Spinal cord (tissue), 10 donors: Measurements from ENCODE around the gene PRR33. TPM values are rescaled to one million over a fixed set of nuclear protein-coding genes. Genes with fewer than 3 reads are reported as not detected.

ENCODE experiments used
- DNase-seq, 6 donors: peaks; one replicate each; pipeline versions ENCODE4 v3.0.0 to v3.0.0-alpha.2; 2013 to 2015; ENCODE audit warnings: low spot score in 6 of 6, low read depth in 4 of 6
- H3K27ac ChIP-seq: one replicate; pipeline ENCODE4 v1.5.1; 2013; ENCODE audit warnings: low read depth, low read length, control low read depth
- H3K27me3 ChIP-seq: one replicate; pipeline ENCODE4 v1.6.1; 2013; ENCODE audit warnings: low read length; ENCODE audit not compliant: control insufficient read depth, insufficient read depth
- H3K36me3 ChIP-seq: one replicate; pipeline ENCODE4 v1.6.1; 2013; ENCODE audit warnings: low read length; ENCODE audit not compliant: control insufficient read depth, insufficient read depth
- H3K4me1 ChIP-seq: one replicate; pipeline ENCODE4 v1.6.1; 2013; ENCODE audit warnings: low read length; ENCODE audit not compliant: control insufficient read depth, insufficient read depth
- H3K4me3 ChIP-seq: one replicate; pipeline ENCODE4 v1.5.1; 2013; ENCODE audit warnings: low read depth, low read length, control low read depth
- H3K9me3 ChIP-seq: one replicate; pipeline ENCODE4 v1.6.1; 2013; ENCODE audit warnings: low read length; ENCODE audit not compliant: control insufficient read depth, insufficient read depth
- WGBS: methylation state at CpG from one replicate; pipeline ENCODE4 v1.1.5; 2013; ENCODE audit warnings: missing lambda C conversion rate; ENCODE audit not compliant: insufficient coverage; 5-methylcytosine and 5-hydroxymethylcytosine counted together
- polyA plus RNA-seq, 2 donors: library from polyadenylated mRNA; unstranded; fragments of 120-200 nt; gene quantifications; one replicate each; pipeline ENCODE4 v1.2.1, GENCODE V29; 2013; ENCODE audit not compliant: insufficient read length in 2 of 2
- total RNA-seq, 2 donors: library from RNA; depleted of rRNA in 1 of 2; stranded (reverse); fragments of 120-200 nt in 1 of 2; fragments of >200 nt in 1 of 2; gene quantifications; one replicate each; pipeline versions ENCODE4 v1.2.3 to v1.2.4, GENCODE V29; 2013 to 2014
- donor health status: healthy.

PRR33 gene
- total and polyA plus RNA-seq, 4 donors: 0.08 to 0.21 TPM; not detected in 2

GRCh38 chr11:1899090-1899489 lies 7.4 kb upstream of the PRR33 start:
- Histone ChIP-seq H3K27ac (no peak overlapping the region), H3K4me1 (no peaks in the 10 kb centered on the region), H3K36me3 (no peaks in the 10 kb centered on the region), H3K27me3 (no peaks in the 10 kb centered on the region), H3K4me3 (no peak overlapping the region), H3K9me3 (no peaks in the 10 kb centered on the region)
- no peak for DNase-seq
- WGBS: 100% methylated on average over 4 of the region's 4 CpGs

GRCh38 chr11:1896923-1897322 lies 5.2 kb upstream of the PRR33 start:
- no peaks in the 10 kb centered on the region for H3K36me3 ChIP-seq
- H3K27me3 ChIP-seq: no peaks in the 10 kb centered on the region
- 68% methylated on average over 12 of the region's 12 CpGs for WGBS
- no peak overlapping the region for H3K4me3 ChIP-seq
- DNase-seq: no peak
- H3K9me3 ChIP-seq: no peaks in the 10 kb centered on the region
- no peak overlapping the region for H3K27ac ChIP-seq
- no peaks in the 10 kb centered on the region for H3K4me1 ChIP-seq

GRCh38 chr11:1896468-1896867 lies 4.8 kb upstream of the PRR33 start:
- Histone ChIP-seq H3K27ac (no peak overlapping the region), H3K36me3 (no peaks in the 10 kb centered on the region), H3K9me3 (no peaks in the 10 kb centered on the region), H3K4me1 (no peaks in the 10 kb centered on the region), H3K27me3 (no peaks in the 10 kb centered on the region), H3K4me3 (no peak overlapping the region)
- no CpG with 5 or more reads among the region's 10 CpGs for WGBS
- DNase-seq: no peak

GRCh38 chr11:1894759-1895158 lies 3.1 kb upstream of the PRR33 start:
- Histone ChIP-seq H3K27me3 (no peaks in the 10 kb centered on the region), H3K4me1 (no peaks in the 10 kb centered on the region), H3K9me3 (no peaks in the 10 kb centered on the region), H3K4me3 (no peak overlapping the region), H3K36me3 (no peaks in the 10 kb centered on the region), H3K27ac (peak overlapping the region; percentile 68)
- DNase-seq: peak in 1 of 6 donors; percentile 57
- WGBS: 90% methylated on average over 8 of the region's 11 CpGs

- WGBS: 77% methylated on average over 4 of the region's 5 CpGs
- Histone ChIP-seq H3K36me3 (no peaks in the 10 kb centered on the region), H3K27me3 (no peaks in the 10 kb centered on the region), H3K9me3 (no peaks in the 10 kb centered on the region), H3K27ac (peak overlapping the region; percentile 68), H3K4me3 (no peak overlapping the region), H3K4me1 (no peaks in the 10 kb centered on the region)
- DNase-seq: no peak
Measured at GRCh38 chr11:1893581-1894359, 2.1 kb upstream of the PRR33 start.

- no peak for DNase-seq
- no peaks in the 10 kb centered on the region for H3K9me3 ChIP-seq
- no peak overlapping the region for H3K4me3 ChIP-seq
- H3K27ac ChIP-seq: no peak overlapping the region
- no peaks in the 10 kb centered on the region for H3K4me1 ChIP-seq
- no peaks in the 10 kb centered on the region for H3K36me3 ChIP-seq
- 60% methylated on average over 4 of the region's 5 CpGs for WGBS
- H3K27me3 ChIP-seq: no peaks in the 10 kb centered on the region
Measured at GRCh38 chr11:1892558-1892957, 863 bp upstream of the PRR33 start.

GRCh38 chr11:1892116-1892515 lies 421 bp upstream of the PRR33 start:
- 91% methylated on average over 6 of the region's 7 CpGs for WGBS
- no peaks in the 10 kb centered on the region for H3K4me1 ChIP-seq
- H3K36me3 ChIP-seq: no peaks in the 10 kb centered on the region
- DNase-seq: no peak
- H3K27me3 ChIP-seq: no peaks in the 10 kb centered on the region
- no peaks in the 10 kb centered on the region for H3K9me3 ChIP-seq
- no peak overlapping the region for H3K27ac ChIP-seq
- no peak overlapping the region for H3K4me3 ChIP-seq

- Histone ChIP-seq H3K4me1 (no peaks in the 10 kb centered on the region), H3K27me3 (no peaks in the 10 kb centered on the region), H3K9me3 (no peaks in the 10 kb centered on the region), H3K27ac (no peak overlapping the region), H3K4me3 (no peak overlapping the region), H3K36me3 (no peaks in the 10 kb centered on the region)
- DNase-seq: no peak
- 69% methylated on average over 33 of the region's 34 CpGs for WGBS
Measured at GRCh38 chr11:1890856-1891830, 552 bp downstream of the PRR33 start.

GRCh38 chr11:1889941-1890855 lies 1.5 kb downstream of the PRR33 start:
- no peak for DNase-seq
- no peaks in the 10 kb centered on the region for H3K27me3 ChIP-seq
- H3K27ac ChIP-seq: no peak overlapping the region
- no peak overlapping the region for H3K4me3 ChIP-seq
- 92% methylated on average over 28 of the region's 33 CpGs for WGBS
- H3K9me3 ChIP-seq: no peaks in the 10 kb centered on the region
- no peaks in the 10 kb centered on the region for H3K36me3 ChIP-seq
- no peaks in the 10 kb centered on the region for H3K4me1 ChIP-seq
